ENCODE data around the gene ZNF689. TPM values are rescaled to one million over a fixed set of nuclear protein-coding genes. Genes with fewer than 3 reads are reported as not detected.

The ZNF689 gene
- total and polyA plus RNA-seq, 12 donors: 2.7 to 7.4 (median 5.4) TPM

DNA sequence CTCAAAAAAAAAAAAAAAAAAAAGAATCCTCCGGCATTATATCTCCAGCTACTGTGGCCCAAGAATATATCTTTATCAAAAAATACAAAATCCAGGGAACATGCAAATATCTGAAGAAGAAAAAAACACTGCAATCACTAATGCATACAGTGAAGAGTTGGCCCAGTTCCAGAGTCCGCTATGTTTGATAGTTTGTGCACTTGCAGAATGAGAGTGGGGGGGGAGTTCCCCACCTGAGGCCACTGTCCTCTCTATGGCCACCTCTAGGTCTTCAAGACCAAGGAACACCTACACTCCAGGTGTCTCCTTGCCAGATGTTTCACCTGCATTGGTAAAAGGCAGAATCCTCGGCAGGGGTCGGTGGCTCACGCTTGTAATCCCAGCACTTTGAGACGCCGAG, 28.7 kb downstream of the ZNF689 start:
- WGBS, 2 donors: 88 to 91% methylated on average over 7 of the region's 7 CpGs
- Histone ChIP-seq H3K27ac (no peak overlapping the region), H3K27me3 (no peaks in the 10 kb centered on the region), H3K4me1 (peaks cover 3 to 19% (median 13%) of the 10 kb centered on the region in 9 donors), H3K36me3 (peaks cover 0 to 77% (median 23%) of the 10 kb centered on the region in 9 donors), H3K9me3 (no peaks in the 10 kb centered on the region), H3K4me3 (no peak overlapping the region)
- DNase-seq (no peak), ATAC-seq (no peak)
- intact Hi-C loops (cut with DNase I): loop anchor here in 3 of 10 donors (10.0 kb wide), 2 partner anchors 47 to 53 kb away; partner anchors contain the start of gene ZNF747 (in 2 of the 3)
- no peak for TF ChIP-seq CTCF (IDR thresholded peaks at IDR 0.05)

- Histone ChIP-seq H3K9me3 (no peaks in the 10 kb centered on the region), H3K4me3 (no peak overlapping the region), H3K4me1 (peaks cover 6 to 25% (median 21%) of the 10 kb centered on the region in 9 donors), H3K27ac (no peak overlapping the region), H3K36me3 (peaks cover 0 to 41% (median 0%) of the 10 kb centered on the region in 9 donors), H3K27me3 (no peaks in the 10 kb centered on the region)
- intact Hi-C loops (cut with DNase I): loop anchor here in 6 of 10 donors (5.0 to 10.0 kb wide), 5 partner anchors 42 to 130 kb away; partner anchors contain the start of genes ZNF768 (in 4 of the 6), ZNF747 (in 2 of the 6), PRR14 (in 1 of the 6) and SEPHS2 (in 1 of the 6)
- no peak for TF ChIP-seq CTCF (IDR thresholded peaks at IDR 0.05)
- DNase-seq: no peak
- ATAC-seq: no peak
- WGBS, 2 donors: 76 to 84% methylated on average over 1 of the region's 1 CpG
These were observed 35.5 kb downstream of the ZNF689 start for GRCh38 chr16:30574678-30575077.

DNA sequence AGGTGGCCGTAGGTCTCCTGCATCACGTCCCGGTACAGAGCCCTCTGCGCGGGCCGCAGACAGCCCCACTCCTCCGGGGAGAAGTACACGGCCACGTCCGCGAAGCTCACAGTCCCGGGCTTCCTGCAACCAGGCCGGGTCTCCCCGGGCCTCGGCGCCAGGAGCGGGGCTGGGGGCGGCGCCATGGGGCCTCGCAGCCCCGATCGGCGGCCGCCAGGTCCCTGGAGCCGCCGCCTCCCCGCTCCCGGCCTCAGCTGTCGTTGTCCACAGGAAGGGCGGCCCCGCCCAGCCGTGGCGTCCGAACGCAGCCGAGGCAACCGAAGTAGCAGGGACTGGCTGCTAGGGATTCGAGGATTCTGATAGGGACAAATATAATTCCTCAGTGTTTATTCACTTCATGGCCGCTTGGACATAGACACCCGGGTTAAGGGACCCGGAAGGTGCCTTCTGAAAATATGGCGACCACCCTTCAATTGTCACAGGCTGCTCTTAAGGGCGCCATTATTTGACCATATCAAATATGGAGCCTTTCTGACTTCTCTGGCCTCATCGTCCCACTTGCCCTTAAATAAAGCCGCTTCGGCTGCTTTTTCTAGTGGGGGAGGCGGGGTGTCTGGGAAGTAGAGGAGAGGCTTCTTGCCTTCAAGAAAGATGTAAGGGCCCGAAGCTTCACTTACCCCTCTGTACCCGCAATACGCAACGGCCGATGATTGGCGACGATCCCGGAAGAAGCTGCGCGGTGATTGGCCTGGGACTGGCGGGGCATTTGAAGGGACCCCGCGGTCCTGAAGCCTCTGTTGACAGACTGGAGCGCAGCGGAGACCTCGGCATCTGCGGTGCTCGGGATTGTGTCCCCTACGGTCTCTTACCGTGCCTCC, 38.5 kb downstream of the ZNF689 start, which contains the start of gene ZNF688:
Gene ZNF688 (minus strand): TSS at position 270 of the 878 bp plus-strand sequence. CDS start 85 bp downstream, at position 185.
- peaks cover 6 to 50% (median 23%) of the 10 kb centered on the region in 9 donors for H3K4me1 ChIP-seq
- no peaks in the 10 kb centered on the region for H3K27me3 ChIP-seq
- peaks cover 0 to 21% (median 0%) of the 10 kb centered on the region in 9 donors for H3K36me3 ChIP-seq
- ATAC-seq: peak; percentile 88 to 96 (median 94)
- peak within 1 kb of the TSS; percentile 96 to 99 (median 99) for H3K27ac ChIP-seq
- no peaks in the 10 kb centered on the region for H3K9me3 ChIP-seq
- intact Hi-C loops (cut with DNase I): loop anchor here in 7 of 10 donors (1.0 to 10.0 kb wide), 7 partner anchors 14 to 127 kb away; partner anchors contain the start of genes ZNF768 (in 4 of the 7), ZNF785 (in 3 of the 7), ZNF747 (in 2 of the 7) and PRR14 (in 1 of the 7)
- DNase-seq: peak; percentile 94 to 97
- peak in 1 of 9 donors; percentile 8 for TF ChIP-seq CTCF (IDR thresholded peaks at IDR 0.05)
- peak within 1 kb of the TSS; percentile 65 to 90 (median 83) for H3K4me3 ChIP-seq
- 0 to 1% methylated on average over 67 of the region's 67 CpGs for WGBS, 2 donors
